ENCODE data around the gene CASZ1. TPM values are rescaled to one million over a fixed set of nuclear protein-coding genes. Genes with fewer than 3 reads are reported as not detected.
A peak's percentile ranks its signal among the peaks of the same experiment; 100 is the strongest.

The CASZ1 gene
- total RNA-seq, 1 experiment from 2014 or later = 6.0 TPM

DNA sequence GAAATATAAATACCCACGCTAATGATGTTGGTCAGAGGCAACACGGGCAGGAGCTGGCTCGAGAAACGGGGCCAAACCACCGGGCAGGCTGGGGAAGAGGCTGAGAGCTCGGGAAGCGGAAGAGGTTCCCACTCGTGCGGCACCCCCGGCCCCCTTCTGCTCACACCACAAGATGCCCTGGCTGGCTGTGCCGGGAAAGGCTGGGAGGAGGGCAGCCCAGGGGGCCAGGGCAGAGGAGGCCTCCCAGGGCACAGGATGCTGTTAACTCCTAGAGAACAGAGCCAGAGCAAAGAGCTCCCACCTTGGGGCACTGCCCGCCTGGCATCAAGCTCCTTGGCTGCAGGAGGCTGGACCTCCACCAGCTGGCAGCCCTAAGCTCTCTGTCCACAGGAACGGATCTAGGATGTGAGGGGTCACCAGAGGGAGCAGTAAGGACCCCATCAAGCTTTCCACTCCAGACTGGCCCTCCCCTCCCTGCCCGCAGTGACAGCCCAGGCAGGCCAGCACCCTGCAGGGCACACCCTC, 44.8 kb downstream of the CASZ1 start:
- DNase-seq (ENCODE audit: low read depth) = no peak

DNA sequence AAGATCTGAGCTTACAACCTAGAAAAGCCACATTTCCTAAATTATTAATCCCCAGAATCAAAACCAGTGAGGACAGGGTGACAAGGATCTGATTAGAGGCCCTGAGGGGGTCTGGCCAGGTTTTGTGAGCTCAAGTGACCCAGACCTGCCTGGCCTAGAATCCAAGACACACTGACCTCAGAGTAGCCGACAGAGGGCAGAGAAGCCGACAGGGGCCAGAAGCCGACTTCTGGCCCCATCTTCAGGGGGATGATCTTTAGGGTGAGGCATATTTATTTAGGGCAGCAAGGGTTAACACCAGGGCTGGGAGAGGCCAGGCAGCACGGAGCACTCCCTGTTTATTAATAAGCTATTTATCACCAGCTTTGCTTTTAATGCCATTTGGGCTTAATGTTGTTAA, 45.3 kb downstream of the CASZ1 start:
- no peak for DNase-seq (ENCODE audit: low read depth)

DNA sequence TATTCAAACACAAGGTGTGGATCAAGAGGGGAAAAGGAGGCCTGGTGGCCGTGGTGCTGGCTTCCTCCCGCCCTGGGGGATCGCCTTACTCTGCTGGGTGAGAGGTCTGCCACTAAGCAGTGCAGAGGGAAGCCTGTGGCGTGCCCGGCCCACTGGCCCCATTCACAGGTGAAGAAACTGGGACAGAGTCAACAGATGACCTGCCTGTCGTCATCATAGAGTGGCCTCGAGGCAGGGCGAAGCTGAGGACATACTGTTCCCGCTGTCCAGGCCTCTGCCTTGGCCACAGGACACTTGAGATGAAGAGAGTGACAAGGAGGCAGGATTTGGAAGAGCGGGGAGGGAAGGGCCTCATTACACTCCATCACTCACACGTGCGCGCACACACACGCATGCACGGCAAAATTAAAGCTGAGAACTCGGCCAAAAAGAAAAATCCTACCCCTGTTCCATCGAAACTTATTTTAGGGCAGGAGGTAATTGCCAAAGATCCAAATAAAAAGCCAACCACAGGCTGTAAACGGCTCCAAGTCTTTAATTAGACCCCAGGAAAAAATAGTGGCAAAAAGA, 50.5 kb downstream of the CASZ1 start:
- DNase-seq (ENCODE audit: low read depth) = no peak

DNA sequence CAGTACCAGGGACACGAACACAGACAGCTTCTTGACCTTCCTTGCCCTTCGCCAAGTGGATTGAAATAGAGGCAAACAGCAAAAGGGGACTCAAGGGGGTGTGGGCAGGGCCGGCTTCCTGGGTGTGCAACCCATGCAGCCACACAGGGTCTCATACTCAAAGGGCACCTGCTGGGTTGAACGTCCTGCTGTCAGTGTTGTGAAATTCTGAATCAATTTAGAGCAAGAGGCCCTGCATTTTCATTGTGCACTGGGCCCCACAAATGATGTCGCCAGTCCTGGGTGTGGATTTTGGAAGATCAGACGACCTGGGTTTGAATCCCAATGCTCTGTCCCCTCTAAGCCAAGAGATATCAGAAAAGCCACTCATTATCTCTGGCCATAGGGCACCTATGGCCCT, 51.1 kb downstream of the CASZ1 start:
- DNase-seq (ENCODE audit: low read depth) = no peak

DNA sequence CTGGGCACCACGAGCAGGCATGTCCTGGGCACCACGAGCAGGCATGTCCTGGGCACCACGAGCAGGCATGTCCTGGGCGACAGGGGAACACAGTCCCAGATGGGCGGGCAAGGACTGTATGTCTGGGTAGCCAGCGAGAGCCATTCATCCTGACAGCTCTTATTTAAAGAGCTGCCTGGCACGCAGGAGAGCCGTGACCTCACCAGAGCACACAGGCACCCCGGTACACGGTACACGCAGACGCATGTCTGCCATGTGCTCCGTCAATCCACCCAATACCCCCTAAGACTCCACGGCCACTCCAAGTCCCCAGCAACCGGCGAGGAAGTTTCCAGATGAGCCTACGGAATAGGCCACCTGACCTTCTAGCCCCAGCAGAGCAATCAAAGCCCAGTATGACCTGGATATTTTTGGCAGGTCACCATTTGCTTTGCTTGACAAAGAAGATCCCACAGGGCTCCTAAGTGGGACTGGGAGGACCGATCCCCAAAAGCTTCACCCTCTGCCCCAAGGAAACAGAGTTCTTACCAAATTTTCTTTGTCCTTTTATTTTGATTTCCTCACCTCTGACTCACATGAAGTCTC, 51.7 kb downstream of the CASZ1 start:
- DNase-seq (ENCODE audit: low read depth) = no peak

DNA sequence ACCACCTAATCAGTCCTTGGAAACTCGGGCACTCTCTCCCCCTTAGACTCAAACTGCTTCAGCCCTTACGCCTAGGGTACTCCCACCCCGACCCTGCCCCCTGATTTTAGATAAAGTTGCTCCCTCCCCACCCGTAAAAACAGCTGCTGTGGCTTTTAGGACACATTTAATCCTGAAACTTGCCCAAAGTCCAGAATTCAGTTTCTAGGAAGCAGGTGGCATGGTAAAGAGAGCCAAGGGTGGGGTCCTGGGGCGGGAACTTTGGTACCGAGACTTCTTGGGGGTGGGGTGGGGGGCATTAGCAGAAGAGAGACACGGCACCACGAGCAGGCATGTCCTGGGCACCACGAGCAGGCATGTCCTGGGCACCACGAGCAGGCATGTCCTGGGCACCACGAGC, 52.4 kb downstream of the CASZ1 start:
- DNase-seq (ENCODE audit: low read depth) = no peak

DNA sequence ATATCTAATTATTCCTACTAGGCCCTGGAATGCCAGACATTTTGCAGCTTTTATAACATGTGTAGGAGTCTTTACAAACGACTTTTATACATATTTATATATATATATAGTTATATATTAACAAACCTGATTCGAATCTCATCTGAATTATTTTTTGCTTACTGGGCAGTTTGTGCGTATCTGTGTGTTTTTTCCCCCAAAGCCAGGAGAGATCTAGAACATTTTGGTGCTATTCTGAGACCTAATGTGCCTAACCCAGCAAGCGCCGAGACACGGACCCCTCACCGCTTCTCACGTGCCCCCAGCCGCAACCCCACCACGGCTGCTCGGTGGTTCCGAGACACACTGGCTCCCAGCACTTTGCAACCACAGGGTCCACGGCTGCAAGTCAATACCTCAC, 54.8 kb downstream of the CASZ1 start:
- DNase-seq (ENCODE audit: low read depth) = no peak

DNA sequence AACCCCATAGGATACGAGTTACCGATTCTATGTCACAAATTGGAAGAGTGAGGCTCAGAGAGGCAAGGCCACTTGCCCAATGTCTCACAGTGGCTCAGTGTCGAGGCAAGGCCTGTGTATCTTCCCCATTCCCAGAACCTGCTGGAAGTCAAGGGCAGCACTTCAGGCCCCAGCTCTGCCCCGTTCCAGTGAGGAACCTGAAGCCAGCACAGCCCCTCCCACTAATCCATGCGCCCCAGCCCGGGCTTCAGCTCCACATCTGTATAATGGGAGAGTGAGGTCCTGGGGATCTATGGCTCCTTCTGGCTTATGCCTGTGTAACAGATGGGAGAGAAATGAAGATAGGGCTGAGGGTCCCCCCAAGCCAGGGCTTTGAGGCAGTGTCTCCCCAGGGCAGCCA, 56.3 kb downstream of the CASZ1 start:
- no peak for DNase-seq (ENCODE audit: low read depth)

DNA sequence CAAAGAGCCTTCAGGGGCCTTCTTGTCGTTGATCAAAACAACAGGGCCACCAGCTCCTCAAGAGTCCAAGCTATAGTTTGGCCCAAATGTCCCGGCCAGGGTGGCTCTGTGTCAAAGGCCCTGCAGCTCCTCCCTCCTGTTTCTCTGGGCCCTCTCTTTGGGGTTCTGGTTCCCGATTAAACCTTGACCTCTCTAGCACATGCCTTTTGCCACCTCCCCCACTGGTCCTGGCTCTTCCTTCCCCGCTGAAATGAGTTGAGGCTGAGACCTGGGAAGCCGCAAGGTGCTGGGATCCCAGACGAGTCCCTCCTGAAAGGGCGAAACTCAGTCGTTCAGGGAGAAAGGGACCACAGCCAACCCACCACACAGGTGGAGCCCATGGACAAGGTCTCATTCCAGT, 56.9 kb downstream of the CASZ1 start:
- DNase-seq (ENCODE audit: low read depth) = no peak

DNA sequence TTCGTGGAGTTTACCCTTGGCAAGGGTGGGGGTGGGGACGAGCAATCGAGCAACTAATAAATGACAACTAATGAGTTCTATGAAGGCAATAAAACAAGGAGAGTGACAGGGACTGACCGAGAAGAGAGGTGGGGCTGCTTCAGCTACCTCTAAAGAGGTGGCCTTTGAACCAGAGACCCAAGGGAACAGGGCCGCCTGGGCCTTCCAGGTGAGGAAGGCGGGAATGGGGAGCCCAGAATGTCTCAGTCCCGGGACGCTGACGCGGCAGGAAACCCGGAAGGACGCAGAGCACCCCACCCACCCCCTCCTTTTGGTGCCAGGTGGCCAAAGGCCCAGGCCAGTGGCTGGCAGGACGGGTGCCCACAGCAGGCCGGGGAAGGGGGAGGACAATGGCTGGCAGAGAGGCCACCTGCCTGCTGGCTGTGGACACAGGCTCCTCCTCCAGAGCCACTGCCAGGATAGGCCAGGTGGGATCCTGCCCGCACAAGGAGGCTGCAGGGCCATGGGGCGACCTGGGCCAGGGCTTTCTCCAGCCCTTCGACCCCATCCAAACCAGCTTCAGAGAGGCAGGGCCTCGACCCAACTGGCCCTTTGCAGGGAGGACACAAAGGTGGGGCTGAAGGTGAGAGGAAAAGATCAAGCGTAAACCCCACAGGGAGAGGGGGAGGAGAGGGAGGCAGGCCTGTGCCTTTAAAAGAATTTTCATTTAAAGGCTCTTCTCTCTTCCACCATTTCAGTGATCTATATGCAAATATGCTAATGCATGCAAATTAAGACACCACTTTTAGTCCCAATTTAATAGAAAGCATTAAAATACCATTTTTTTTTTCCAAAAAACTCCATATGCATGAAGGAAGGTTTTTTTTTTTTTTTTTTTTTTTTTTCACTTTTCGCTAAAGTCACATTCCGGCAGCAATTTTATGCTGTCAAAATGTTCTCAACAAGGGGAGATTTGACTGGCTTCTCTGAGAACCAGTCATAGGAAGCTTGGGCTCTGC, 58.1 kb downstream of the CASZ1 start:
- no peak for DNase-seq (ENCODE audit: low read depth)

DNA sequence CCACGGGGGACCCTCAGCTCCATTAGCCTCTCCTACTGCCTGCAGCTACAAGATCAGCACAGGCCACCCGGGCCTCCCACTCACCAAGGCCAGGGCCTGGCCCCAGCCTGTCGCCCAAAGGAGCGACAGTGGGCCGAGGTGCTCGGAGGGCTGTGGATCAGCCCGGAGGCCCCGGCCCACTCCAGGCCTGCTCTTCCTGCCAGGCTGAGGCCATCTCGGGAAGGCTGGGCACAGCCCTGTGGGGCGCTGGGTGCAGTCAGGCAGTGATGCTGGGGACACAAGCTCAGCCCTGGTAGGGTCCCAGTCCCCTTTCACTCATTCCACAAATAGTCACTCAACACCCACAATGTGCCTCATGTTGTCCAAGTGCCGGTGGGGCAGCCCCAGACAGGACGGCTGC, 58.8 kb downstream of the CASZ1 start:
- DNase-seq (ENCODE audit: low read depth) = no peak

DNA sequence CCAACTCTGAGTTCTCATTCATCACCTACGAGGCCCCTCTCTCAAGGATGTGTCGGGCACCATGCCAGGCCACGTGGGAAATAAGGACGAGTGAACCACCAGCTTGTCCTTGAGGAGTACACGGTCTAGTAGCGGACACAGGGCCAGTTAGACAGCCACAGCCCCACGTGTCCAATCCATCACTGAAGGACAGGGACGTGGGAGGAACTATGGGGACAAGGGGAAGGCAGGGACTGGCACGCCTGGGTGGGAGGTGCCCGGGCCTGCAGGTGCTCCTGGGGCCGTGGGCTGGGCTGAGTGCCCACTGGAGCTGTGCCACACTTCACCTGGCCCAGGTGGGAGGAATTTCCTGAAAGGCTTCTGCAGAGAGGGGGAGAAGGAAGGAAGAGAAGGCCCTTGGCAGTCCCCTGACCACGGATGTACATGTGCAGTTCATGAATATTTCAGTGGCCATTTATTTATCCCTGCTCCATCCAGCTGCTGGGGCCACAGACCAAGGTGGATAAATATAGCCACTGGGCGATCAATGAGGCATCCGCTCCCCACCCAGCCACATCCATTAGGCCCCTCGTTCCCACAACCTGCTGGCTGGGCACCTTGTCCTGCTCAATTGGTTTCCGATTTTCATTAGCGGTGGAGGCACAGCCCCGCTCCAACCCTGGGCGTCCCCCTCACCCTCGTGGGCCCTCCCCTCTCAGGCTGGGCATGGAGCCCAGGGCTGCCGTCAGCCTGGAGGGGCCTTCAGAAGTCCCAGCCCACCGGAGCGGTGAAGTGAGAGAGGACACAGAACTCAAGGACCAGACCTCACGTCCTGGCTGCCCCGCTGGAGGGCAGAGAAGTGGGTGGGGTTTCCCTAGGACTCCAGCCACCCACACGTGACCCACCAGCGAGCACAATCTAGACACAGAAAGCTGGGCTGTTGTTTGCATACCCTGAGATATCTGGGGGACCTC, 59.5 kb downstream of the CASZ1 start:
- DNase-seq (ENCODE audit: low read depth) = no peak

DNA sequence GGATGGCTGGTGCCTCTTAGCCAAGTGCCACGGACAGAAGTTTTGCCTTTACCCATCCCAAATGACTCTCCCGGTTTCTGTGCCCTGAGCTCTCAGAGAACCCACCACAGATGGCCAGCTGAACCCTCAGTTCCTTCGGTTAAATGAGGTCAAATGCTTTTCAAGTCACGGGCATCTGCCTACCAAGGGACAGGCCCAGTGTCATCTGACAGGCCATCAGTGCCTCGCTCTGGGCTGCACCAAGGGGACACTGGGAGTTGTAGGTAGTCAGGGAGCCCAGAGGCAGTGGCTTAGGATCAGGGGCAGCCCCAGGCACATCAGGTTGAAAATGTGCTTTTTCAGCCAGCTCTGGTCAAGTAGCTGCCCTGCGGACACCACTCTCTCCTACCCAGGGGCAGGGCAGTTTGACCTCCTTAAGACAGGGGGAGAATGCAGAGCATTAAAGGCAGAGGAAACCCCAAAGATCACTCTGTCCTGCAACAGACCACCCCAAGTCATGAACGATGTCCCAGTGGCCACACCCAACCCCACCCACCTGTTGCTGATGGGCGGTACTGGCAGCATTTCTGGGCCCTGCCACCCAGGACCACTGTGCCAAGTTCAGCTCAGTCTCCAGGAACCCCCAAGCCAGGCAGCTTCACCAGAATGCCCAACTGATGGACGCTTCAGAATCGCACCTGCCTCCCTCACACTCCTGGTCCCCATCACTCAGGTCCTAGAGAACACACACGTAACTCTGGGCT, 60.7 kb downstream of the CASZ1 start:
- DNase-seq (ENCODE audit: low read depth) = no peak

DNA sequence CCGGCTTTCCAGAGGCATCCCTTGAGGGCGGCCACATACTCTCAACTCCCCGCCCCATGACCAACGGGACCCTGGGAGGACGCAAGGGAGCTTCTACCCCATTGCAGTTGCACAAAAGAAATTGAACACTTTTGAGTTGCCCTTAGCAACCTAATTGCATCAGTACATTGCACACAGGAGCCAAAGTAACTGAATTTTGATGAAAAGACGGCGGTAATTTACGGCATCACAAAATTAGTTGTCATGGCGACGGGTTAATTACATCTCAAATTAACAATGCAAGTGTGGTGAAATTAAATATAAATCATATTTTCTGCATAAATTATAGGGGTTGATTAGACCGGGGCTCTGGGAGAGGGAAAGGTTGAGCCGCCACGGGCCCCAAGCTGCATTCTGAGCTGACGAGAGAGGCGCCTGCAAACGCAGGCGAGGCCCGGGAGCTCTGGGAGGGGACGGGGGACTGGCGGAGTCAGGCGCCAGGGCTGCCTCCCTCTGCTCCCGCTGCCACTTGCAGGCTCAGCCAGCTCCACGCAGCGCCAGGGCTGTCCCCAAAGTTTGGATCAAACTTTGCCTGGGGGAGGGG, 61.4 kb downstream of the CASZ1 start:
- no peak for DNase-seq (ENCODE audit: low read depth)

DNA sequence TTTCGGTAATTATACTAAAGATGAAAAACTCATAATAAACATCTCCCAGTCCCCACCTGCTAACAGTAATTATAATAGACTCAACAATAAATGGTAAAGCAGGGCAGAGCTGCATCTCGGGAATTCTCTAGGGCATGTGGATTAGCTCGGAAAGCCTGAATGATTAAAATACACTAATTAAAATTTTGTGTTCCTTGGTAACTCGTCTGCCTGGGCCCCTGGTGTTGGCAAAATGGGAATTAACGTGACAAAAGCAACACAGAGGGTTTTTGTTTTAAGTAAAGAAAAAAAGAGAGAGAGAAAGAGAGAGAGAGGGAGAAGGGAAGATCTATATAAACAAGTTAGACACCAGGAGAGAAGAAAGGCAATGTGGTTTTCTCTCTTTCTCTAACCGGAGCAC, 62.1 kb downstream of the CASZ1 start:
- no peak for DNase-seq (ENCODE audit: low read depth)

DNA sequence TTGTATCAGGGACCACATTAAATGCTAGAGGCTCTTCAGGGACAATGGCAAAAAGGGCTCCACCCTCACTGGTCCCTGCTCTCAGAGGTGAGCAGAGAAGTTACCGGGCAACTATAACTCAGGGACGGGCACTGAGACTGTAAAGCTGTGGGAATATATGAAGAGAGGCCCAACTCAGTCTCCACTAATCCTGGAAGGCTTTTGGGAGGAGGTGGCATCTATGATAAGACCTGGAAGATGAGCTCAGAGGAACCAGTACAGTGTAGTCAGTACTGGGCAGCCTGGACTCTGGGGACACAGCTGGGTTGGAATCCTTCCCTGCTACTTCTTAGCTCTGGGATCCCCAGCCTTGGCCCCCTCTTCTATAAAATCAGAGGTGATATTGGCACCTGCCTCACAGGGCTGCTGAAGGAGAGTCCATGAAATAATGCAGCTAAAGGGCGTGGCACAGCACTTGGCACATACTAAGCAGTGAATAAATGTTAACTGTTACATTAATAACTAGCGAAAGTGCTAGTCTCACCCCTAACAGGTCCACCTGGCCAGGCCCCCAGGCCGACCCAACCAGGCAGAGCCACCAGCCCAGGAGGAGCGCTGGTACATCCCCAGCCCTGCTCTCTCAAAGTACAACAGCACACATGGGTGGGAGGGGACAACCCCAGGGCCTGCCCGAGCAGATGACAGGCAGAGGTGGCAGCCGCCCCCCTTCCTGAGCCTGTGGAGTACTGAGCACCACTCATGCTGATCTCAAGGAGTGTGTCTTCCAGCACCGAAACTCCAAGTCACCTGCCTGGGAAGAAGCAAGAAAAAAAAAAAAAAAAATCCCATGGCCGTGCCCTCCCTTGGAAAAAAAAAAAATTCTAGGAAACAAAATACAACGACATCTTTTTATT, 62.7 kb downstream of the CASZ1 start:
- no peak for DNase-seq (ENCODE audit: low read depth)

DNA sequence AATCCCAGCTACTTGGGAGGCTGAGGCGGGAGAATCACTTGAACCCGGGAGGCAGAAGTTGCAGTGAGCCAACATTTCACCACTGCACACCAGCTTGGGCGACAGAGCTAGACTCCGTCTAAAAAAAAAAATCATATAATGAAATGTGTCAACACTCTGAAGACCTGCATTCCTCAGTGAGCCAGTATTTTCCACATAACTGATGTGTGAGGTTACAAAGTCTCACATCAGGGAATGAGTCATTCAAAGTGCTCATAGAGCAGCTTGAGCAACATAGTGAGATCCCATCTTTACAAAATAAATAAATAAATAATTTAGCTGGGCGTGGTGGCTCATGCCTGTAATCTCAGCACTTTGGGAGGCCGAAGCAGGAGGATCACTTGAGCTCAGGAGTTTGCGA, 65.5 kb downstream of the CASZ1 start:
- DNase-seq (ENCODE audit: low read depth) = peak; percentile 91

DNA sequence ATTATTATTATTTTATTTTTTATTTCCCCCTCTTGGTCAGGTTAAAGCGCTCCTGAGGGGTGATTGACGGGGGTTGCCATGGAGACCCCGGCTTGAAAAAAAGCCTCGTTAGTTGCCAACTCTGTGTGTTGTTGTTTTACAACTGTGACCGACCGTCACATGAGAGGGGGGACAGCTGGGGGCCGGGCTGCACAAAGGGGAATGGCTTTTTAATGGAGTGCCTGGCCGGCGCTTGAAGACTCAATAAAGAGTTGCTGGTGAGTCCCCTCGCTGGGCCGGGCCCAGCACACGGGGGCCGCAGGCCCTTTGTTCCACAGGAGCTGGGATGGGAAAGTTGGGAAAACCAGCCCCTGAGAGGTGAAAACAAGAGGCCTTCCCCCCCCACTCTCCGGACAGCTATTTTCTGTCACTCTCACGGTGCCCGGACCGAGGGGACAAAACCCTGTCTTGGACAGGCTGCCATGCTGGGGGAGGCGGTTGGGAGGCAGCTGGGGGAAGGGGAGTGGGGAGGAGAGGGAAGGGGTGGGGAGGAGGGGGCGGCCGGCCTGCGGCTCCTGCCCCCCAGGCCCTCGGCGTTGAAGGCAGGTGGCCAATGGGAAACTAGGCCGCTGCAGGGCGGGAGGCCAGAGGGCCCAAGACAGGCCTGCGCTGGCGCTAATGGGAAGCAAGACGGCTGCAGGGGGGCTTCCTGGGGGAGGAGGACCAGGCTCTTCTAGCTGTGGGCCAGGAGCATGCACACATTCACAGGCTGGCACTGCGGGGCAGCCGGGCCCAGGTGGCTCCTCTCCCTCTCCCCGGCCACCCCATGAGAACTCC, 67.6 kb downstream of the CASZ1 start:
- DNase-seq (ENCODE audit: low read depth) = no peak

Measured in M059J (cell line).